ENCODE data around the gene BRWD1. TPM values are rescaled to one million over a fixed set of nuclear protein-coding genes. Genes with fewer than 3 reads are reported as not detected.

BRWD1 gene
- total RNA-seq, 1 experiment from 2014 or later = 53.3 TPM

DNA sequence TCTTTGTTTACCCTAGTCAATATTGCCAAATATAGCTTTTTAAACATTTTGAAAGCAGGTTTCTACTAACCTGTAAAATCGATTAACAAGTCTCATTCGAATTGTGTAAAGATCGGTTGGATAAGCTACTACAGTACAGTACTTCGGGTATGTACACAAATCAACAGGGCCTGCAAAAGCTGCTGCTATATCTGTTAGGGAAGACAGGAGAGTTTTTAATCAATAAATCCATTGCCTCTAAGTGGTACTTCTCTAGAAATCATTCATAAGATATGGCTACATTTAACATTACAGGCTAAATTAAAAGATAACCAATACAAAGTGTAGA lies 95.4 kb downstream of the BRWD1 start (continued):
- TF ChIP-seq ZNF138 (CRISPR knock-in tag; conservative IDR thresholded peaks at IDR 0.05) (no peak), RORB (CRISPR knock-in tag; IDR thresholded peaks at IDR 0.05) (no peak), MXD4 (CRISPR knock-in tag; IDR thresholded peaks at IDR 0.05; ENCODE audit: borderline replicate concordance) (no peak), SP1 (CRISPR knock-in tag; conservative IDR thresholded peaks at IDR 0.05) (no peak), ZNF232 (CRISPR knock-in tag; IDR thresholded peaks at IDR 0.05) (no peak), MYBL2 (CRISPR knock-in tag; IDR thresholded peaks at IDR 0.05) (no peak)
- TF ChIP-seq, protein P1, sequence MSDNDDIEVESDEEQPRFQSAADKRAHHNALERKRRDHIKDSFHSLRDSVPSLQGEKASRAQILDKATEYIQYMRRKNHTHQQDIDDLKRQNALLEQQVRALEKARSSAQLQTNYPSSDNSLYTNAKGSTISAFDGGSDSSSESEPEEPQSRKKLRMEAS (CRISPR knock-in tag; IDR thresholded peaks at IDR 0.05) = no peak
- TF ChIP-seq, protein P2, sequence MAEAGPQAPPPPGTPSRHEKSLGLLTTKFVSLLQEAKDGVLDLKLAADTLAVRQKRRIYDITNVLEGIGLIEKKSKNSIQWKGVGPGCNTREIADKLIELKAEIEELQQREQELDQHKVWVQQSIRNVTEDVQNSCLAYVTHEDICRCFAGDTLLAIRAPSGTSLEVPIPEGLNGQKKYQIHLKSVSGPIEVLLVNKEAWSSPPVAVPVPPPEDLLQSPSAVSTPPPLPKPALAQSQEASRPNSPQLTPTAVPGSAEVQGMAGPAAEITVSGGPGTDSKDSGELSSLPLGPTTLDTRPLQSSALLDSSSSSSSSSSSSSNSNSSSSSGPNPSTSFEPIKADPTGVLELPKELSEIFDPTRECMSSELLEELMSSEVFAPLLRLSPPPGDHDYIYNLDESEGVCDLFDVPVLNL (CRISPR knock-in tag; IDR thresholded peaks at IDR 0.05; ENCODE audit: borderline replicate concordance, low read depth) = no peak
- TF ChIP-seq, protein P3, sequence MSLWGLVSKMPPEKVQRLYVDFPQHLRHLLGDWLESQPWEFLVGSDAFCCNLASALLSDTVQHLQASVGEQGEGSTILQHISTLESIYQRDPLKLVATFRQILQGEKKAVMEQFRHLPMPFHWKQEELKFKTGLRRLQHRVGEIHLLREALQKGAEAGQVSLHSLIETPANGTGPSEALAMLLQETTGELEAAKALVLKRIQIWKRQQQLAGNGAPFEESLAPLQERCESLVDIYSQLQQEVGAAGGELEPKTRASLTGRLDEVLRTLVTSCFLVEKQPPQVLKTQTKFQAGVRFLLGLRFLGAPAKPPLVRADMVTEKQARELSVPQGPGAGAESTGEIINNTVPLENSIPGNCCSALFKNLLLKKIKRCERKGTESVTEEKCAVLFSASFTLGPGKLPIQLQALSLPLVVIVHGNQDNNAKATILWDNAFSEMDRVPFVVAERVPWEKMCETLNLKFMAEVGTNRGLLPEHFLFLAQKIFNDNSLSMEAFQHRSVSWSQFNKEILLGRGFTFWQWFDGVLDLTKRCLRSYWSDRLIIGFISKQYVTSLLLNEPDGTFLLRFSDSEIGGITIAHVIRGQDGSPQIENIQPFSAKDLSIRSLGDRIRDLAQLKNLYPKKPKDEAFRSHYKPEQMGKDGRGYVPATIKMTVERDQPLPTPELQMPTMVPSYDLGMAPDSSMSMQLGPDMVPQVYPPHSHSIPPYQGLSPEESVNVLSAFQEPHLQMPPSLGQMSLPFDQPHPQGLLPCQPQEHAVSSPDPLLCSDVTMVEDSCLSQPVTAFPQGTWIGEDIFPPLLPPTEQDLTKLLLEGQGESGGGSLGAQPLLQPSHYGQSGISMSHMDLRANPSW (CRISPR knock-in tag; conservative IDR thresholded peaks at IDR 0.05; ENCODE audit: low read depth) = no peak
- TF ChIP-seq, protein P4, sequence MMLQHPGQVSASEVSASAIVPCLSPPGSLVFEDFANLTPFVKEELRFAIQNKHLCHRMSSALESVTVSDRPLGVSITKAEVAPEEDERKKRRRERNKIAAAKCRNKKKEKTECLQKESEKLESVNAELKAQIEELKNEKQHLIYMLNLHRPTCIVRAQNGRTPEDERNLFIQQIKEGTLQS (CRISPR knock-in tag; conservative IDR thresholded peaks at IDR 0.05) = no peak

DNA sequence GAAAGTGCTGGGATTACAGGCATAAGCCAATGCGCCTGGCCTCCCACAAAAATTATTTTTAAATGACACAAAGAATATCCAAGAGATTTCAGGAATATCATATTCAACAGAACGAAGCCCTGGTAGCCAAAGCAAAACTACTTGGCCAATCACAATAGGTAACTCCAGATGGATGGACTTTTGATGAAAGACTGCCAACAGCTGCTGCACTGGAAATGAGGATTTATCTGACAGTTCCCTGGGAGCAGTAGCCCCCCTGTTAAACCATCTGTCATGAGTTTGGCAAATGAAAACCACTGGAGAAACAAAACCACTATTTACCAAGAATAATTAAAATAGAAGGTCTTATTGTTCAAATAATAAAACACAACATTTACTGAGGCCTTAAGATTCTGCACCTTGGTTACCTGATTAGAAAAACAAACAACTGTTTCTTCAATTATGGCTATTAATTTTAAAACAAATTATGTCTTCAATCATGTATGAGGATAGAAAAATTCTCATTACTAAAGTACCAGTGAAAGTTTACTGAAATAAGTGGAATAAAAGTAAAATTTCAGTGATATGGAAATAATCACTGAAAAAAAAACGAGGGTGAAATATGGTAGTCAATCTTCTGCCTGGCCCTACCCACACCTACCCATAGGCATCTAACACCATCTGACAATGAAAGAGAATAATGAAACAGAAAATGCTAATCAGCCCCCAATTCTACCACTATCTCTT lies 95.9 kb downstream of the BRWD1 start:
- no peak for DNase-seq (ENCODE audit: low spot score)
- Mint-ChIP-seq H3K27ac (no peak overlapping the region), H3K4me3 (no peak overlapping the region), H3K36me3 (peaks cover 38% of the 10 kb centered on the region), H3K27me3 (ENCODE audit: low read depth) (no peaks in the 10 kb centered on the region), H3K4me1 (no peaks in the 10 kb centered on the region), H3K9me3 (no peaks in the 10 kb centered on the region)
- CTCF ChIA-PET = interaction anchor here (0.7 kb wide), 1 partner anchor 224 kb away, joined by 3 read pairs; no protein-coding TSS in a partner anchor
- POLR2A ChIA-PET = no interaction called here
- ATAC-seq = no peak
- TF ChIP-seq, protein P5, sequence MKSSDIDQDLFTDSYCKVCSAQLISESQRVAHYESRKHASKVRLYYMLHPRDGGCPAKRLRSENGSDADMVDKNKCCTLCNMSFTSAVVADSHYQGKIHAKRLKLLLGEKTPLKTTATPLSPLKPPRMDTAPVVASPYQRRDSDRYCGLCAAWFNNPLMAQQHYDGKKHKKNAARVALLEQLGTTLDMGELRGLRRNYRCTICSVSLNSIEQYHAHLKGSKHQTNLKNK (CRISPR knock-in tag; IDR thresholded peaks at IDR 0.05) = no peak
- TF ChIP-seq SP1 (CRISPR knock-in tag; conservative IDR thresholded peaks at IDR 0.05) (no peak), NR2C2 (CRISPR knock-in tag; IDR thresholded peaks at IDR 0.05) (no peak), FOXP1 (CRISPR knock-in tag; IDR thresholded peaks at IDR 0.05; ENCODE audit: borderline replicate concordance) (no peak), ELF4 (CRISPR knock-in tag; IDR thresholded peaks at IDR 0.05; ENCODE audit: low read depth) (no peak), ATF1 (CRISPR knock-in tag; IDR thresholded peaks at IDR 0.05) (no peak), JUN (CRISPR knock-in tag; IDR thresholded peaks at IDR 0.05) (no peak), ZBTB21 (CRISPR knock-in tag; IDR thresholded peaks at IDR 0.05; ENCODE audit: borderline replicate concordance) (no peak)
- TF ChIP-seq, protein P6, sequence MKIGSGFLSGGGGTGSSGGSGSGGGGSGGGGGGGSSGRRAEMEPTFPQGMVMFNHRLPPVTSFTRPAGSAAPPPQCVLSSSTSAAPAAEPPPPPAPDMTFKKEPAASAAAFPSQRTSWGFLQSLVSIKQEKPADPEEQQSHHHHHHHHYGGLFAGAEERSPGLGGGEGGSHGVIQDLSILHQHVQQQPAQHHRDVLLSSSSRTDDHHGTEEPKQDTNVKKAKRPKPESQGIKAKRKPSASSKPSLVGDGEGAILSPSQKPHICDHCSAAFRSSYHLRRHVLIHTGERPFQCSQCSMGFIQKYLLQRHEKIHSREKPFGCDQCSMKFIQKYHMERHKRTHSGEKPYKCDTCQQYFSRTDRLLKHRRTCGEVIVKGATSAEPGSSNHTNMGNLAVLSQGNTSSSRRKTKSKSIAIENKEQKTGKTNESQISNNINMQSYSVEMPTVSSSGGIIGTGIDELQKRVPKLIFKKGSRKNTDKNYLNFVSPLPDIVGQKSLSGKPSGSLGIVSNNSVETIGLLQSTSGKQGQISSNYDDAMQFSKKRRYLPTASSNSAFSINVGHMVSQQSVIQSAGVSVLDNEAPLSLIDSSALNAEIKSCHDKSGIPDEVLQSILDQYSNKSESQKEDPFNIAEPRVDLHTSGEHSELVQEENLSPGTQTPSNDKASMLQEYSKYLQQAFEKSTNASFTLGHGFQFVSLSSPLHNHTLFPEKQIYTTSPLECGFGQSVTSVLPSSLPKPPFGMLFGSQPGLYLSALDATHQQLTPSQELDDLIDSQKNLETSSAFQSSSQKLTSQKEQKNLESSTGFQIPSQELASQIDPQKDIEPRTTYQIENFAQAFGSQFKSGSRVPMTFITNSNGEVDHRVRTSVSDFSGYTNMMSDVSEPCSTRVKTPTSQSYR (CRISPR knock-in tag; IDR thresholded peaks at IDR 0.05) = no peak
- TF ChIP-seq, protein P7, sequence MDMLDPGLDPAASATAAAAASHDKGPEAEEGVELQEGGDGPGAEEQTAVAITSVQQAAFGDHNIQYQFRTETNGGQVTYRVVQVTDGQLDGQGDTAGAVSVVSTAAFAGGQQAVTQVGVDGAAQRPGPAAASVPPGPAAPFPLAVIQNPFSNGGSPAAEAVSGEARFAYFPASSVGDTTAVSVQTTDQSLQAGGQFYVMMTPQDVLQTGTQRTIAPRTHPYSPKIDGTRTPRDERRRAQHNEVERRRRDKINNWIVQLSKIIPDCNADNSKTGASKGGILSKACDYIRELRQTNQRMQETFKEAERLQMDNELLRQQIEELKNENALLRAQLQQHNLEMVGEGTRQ (CRISPR knock-in tag; IDR thresholded peaks at IDR 0.05) = no peak
- TF ChIP-seq, protein P8, sequence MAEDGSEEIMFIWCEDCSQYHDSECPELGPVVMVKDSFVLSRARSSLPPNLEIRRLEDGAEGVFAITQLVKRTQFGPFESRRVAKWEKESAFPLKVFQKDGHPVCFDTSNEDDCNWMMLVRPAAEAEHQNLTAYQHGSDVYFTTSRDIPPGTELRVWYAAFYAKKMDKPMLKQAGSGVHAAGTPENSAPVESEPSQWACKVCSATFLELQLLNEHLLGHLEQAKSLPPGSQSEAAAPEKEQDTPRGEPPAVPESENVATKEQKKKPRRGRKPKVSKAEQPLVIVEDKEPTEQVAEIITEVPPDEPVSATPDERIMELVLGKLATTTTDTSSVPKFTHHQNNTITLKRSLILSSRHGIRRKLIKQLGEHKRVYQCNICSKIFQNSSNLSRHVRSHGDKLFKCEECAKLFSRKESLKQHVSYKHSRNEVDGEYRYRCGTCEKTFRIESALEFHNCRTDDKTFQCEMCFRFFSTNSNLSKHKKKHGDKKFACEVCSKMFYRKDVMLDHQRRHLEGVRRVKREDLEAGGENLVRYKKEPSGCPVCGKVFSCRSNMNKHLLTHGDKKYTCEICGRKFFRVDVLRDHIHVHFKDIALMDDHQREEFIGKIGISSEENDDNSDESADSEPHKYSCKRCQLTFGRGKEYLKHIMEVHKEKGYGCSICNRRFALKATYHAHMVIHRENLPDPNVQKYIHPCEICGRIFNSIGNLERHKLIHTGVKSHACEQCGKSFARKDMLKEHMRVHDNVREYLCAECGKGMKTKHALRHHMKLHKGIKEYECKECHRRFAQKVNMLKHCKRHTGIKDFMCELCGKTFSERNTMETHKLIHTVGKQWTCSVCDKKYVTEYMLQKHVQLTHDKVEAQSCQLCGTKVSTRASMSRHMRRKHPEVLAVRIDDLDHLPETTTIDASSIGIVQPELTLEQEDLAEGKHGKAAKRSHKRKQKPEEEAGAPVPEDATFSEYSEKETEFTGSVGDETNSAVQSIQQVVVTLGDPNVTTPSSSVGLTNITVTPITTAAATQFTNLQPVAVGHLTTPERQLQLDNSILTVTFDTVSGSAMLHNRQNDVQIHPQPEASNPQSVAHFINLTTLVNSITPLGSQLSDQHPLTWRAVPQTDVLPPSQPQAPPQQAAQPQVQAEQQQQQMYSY (CRISPR knock-in tag; IDR thresholded peaks at IDR 0.05) = no peak
- TF ChIP-seq, protein P9, sequence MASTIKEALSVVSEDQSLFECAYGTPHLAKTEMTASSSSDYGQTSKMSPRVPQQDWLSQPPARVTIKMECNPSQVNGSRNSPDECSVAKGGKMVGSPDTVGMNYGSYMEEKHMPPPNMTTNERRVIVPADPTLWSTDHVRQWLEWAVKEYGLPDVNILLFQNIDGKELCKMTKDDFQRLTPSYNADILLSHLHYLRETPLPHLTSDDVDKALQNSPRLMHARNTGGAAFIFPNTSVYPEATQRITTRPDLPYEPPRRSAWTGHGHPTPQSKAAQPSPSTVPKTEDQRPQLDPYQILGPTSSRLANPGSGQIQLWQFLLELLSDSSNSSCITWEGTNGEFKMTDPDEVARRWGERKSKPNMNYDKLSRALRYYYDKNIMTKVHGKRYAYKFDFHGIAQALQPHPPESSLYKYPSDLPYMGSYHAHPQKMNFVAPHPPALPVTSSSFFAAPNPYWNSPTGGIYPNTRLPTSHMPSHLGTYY (CRISPR knock-in tag; IDR thresholded peaks at IDR 0.05) = no peak

All from WTC11 (cell line).